Measurements from ENCODE around the gene RBSN. TPM values are rescaled to one million over a fixed set of nuclear protein-coding genes. Genes with fewer than 3 reads are reported as not detected.
"Not testable (repeated sequence)": the region's sequence is repeated elsewhere in the genome, so short reads cannot be mapped to it uniquely, and the experiment has no call there.

Gene RBSN
- total RNA-seq, result 19.2 TPM

DNA sequence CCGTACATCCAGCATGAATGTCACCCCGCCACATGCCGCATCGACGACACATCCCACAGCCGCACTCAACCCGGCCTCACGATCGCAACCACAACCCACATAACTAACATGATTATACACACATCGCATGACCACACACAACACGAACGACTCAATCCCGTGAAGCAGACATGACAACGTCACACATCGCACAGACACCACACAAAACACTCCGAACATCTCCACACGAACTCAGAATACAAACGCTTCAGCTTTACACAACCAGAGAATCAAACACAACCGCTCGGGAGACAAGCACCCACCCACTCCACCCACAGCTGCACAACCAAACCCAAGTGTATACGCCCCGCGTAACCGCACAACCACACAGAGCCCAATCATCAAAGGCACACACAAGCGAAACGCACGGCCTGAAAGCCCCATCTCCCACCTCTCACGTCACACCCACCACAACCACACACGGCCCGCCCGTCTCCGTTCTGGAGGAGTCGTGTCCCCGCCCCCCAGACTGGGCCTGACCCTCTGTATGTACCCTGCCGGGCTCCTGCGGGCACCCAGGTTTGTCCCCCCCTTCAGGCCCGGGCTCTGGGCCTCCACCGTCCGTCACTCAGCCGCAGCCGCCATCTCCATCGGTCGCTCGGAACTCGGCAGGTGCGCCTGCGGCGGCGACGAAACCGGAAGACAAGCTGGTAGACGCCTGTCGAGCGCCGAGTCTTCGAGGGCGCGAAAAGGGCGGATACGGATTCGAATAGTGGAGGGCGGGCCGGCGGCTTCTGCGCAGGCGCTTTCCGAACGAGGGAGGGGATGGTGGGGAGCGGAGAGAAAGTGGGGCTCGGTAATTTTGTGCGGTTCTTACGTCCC, at the start of gene RBSN:
TSS of gene RBSN (minus strand) at position 646 of the 861 bp plus-strand sequence. CDS start 3,028 bp downstream, outside the sequence.
- no peaks in the 10 kb centered on the region for H3K27me3 ChIP-seq
- no peaks in the 10 kb centered on the region for H3K9me3 ChIP-seq
- H3K27ac ChIP-seq, result peak within 1 kb of the TSS; percentile 84
- H3K4me3 ChIP-seq, result peak within 1 kb of the TSS; percentile 90 to 92
- peaks cover 0 to 25% of the 10 kb centered on the region in 2 donors for H3K36me3 ChIP-seq
- intact Hi-C loops (cut with DNase I), result no loop called here
- TF ChIP-seq POLR2AphosphoS5 (IDR thresholded peaks at IDR 0.05; ENCODE audit: insufficient read depth in 1 of 2, low read depth in 1 of 2), result peak; percentile 97 to 99
- no peak for TF ChIP-seq CTCF (IDR thresholded peaks at IDR 0.05)
- peak in 1 of 2 donors; percentile 70 for TF ChIP-seq POLR2A (IDR thresholded peaks at IDR 0.05)
- peak in 1 of 2 donors; percentile 92 for DNase-seq (ENCODE audit: extremely low spot score in 2 of 2)
- peaks cover 31% of the 10 kb centered on the region for H3K4me1 ChIP-seq

- Histone ChIP-seq H3K27ac (no peak overlapping the region), H3K36me3 (no peaks in the 10 kb centered on the region), H3K27me3 (no peaks in the 10 kb centered on the region), H3K9me3 (no peaks in the 10 kb centered on the region), H3K4me3 (no peak overlapping the region), H3K4me1 (peaks cover 7% of the 10 kb centered on the region)
- DNase-seq (ENCODE audit: extremely low spot score in 2 of 2), result no peak
- intact Hi-C loops (cut with DNase I), result no loop called here
- TF ChIP-seq POLR2A (IDR thresholded peaks at IDR 0.05), result no peak
These were observed 49.7 kb upstream of the RBSN start for GRCh38 chr3:15148614-15149013.

DNA sequence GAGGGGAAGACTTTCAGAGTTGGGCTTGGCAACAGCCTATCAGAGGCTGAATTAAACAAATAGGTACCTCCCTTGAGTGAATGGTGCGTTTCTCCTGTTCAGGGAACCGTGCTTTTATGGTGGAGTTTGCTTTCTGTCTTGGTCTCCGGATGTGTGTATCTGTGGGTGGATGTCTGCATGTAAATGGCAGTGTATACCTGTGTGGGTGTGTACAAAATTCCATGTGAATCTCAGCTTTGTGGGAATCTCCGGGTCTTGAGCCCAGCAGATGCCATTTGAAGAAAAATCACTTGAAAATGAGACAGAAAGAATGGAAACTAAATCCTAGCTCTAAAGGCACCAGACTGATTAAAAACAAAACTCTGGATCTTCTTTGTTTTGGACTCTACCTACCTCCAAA, 37.9 kb upstream of the RBSN start:
- intact Hi-C loops (cut with DNase I); H3K4me1 ChIP-seq; H3K4me3 ChIP-seq; H3K27me3 ChIP-seq; H3K9me3 ChIP-seq; H3K27ac ChIP-seq; H3K36me3 ChIP-seq; DNase-seq (ENCODE audit: extremely low spot score in 2 of 2): not testable (repeated sequence)

- H3K9me3 ChIP-seq; H3K27ac ChIP-seq; intact Hi-C loops (cut with DNase I); H3K4me1 ChIP-seq; H3K4me3 ChIP-seq; DNase-seq (ENCODE audit: extremely low spot score in 2 of 2); H3K36me3 ChIP-seq; H3K27me3 ChIP-seq: not testable (repeated sequence)
These were observed 36.0 kb upstream of the RBSN start for GRCh38 chr3:15134968-15135367.

GRCh38 chr3:15128403-15128802, 29.5 kb upstream of the RBSN start:
- intact Hi-C loops (cut with DNase I); H3K4me3 ChIP-seq; H3K27ac ChIP-seq; H3K4me1 ChIP-seq; H3K27me3 ChIP-seq; DNase-seq (ENCODE audit: extremely low spot score in 2 of 2); H3K9me3 ChIP-seq; H3K36me3 ChIP-seq: not testable (repeated sequence)

GRCh38 chr3:15126975-15127374, 28.0 kb upstream of the RBSN start:
- H3K27ac ChIP-seq; H3K36me3 ChIP-seq; H3K4me3 ChIP-seq; intact Hi-C loops (cut with DNase I); H3K4me1 ChIP-seq; H3K27me3 ChIP-seq; H3K9me3 ChIP-seq; DNase-seq (ENCODE audit: extremely low spot score in 2 of 2): not testable (repeated sequence)

GRCh38 chr3:15122398-15122797, 23.4 kb upstream of the RBSN start:
- no peaks in the 10 kb centered on the region for H3K4me1 ChIP-seq
- no peak overlapping the region for H3K4me3 ChIP-seq
- H3K27me3 ChIP-seq, result no peaks in the 10 kb centered on the region
- H3K9me3 ChIP-seq, result no peaks in the 10 kb centered on the region
- no peaks in the 10 kb centered on the region for H3K36me3 ChIP-seq
- TF ChIP-seq POLR2AphosphoS5 (IDR thresholded peaks at IDR 0.05; ENCODE audit: insufficient read depth in 1 of 2, low read depth in 1 of 2) (no peak), CTCF (IDR thresholded peaks at IDR 0.05) (no peak), POLR2A (IDR thresholded peaks at IDR 0.05) (no peak)
- no peak overlapping the region for H3K27ac ChIP-seq
- intact Hi-C loops (cut with DNase I), result no loop called here
- DNase-seq (ENCODE audit: extremely low spot score in 2 of 2), result no peak

Data from vagina (tissue), 2 donors.